HFF-Myc (cell line): ENCODE results near the gene IL22.

Experiments used
- DNase-seq: peaks from one replicate; pipeline ENCODE4 v3.0.0-alpha.2; 2011; ENCODE audit warnings: low read depth; ENCODE audit errors: extremely low read depth
- H3K4me3 ChIP-seq: replicated peaks from 2 replicates; pipeline ENCODE4 v1.5.1; 2011; ENCODE audit warnings: low read depth, mild to moderate bottlenecking, control low read depth, low read length
- CTCF ChIP-seq: IDR thresholded peaks from 2 replicates; pipeline ENCODE4 v1.5.1; 2012; ENCODE audit warnings: mild to moderate bottlenecking, low read depth, low read length, control low read depth; ENCODE audit errors: missing control alignments

IL22 gene

GRCh38 chr12:68268967-68269366 is 15.6 kb upstream of the IL22 start:
- no peak for DNase-seq
- H3K4me3 ChIP-seq: no peak overlapping the region
- no peak for TF ChIP-seq CTCF

GRCh38 chr12:68267892-68268396 is 14.5 kb upstream of the IL22 start:
- no peak for DNase-seq
- no peak overlapping the region for H3K4me3 ChIP-seq
- TF ChIP-seq CTCF: no peak

- TF ChIP-seq CTCF: no peak
- no peak overlapping the region for H3K4me3 ChIP-seq
- no peak for DNase-seq
Observed at GRCh38 chr12:68264857-68265256, 11.5 kb upstream of the IL22 start.

- TF ChIP-seq CTCF: no peak
- DNase-seq: no peak
- H3K4me3 ChIP-seq: no peak overlapping the region
Observed at GRCh38 chr12:68264158-68264855, 10.9 kb upstream of the IL22 start.

- H3K4me3 ChIP-seq: no peak overlapping the region
- no peak for TF ChIP-seq CTCF
- no peak for DNase-seq
Observed at GRCh38 chr12:68263366-68263765, 10.0 kb upstream of the IL22 start.

GRCh38 chr12:68261896-68262295 is 8.5 kb upstream of the IL22 start:
- no peak for DNase-seq

More at GRCh38 chr12:68261896-68262295, 8.5 kb upstream of the IL22 start:
- no peak overlapping the region for H3K4me3 ChIP-seq
- TF ChIP-seq CTCF: no peak
